Activated CD4-positive, alpha-beta T cell treated with anti-CD3 and anti-CD28 coated beads, Interleukin-2, amount 10 ng/mL, durations not matched to agents 24 days and 14 days (primary cell): ENCODE measurements around the gene RNU5D-1. TPM values are rescaled to one million over a fixed set of nuclear protein-coding genes. Genes with fewer than 3 reads are reported as not detected.

Experiments used
- DNase-seq: peaks from one replicate; pipeline ENCODE4 v3.0.0; 2022
- H3K27ac Mint-ChIP-seq: one replicate; pipeline ENCODE4 v1.8.0; 2022; ENCODE audit warnings: mild to moderate bottlenecking, mixed read lengths
- H3K27me3 Mint-ChIP-seq: one replicate; pipeline ENCODE4 v1.8.0; 2022; ENCODE audit warnings: mixed read lengths
- H3K36me3 Mint-ChIP-seq: one replicate; pipeline ENCODE4 v1.8.0; 2022; ENCODE audit warnings: low read depth, mild to moderate bottlenecking, mixed read lengths
- H3K4me1 Mint-ChIP-seq: one replicate; pipeline ENCODE4 v1.8.0; 2021; ENCODE audit warnings: mixed read lengths
- H3K4me3 Mint-ChIP-seq: one replicate; pipeline ENCODE4 v1.8.0; 2022; ENCODE audit warnings: mild to moderate bottlenecking, moderate library complexity, mixed read lengths
- H3K9me3 Mint-ChIP-seq: one replicate; pipeline ENCODE4 v1.8.0; 2021; ENCODE audit warnings: mixed read lengths
- intact Hi-C: fragments of 100-400 bp; cut with micrococcal nuclease; formaldehyde crosslinking; loops from one replicate; pipeline ENCODE4 v1.15.1; 2023
- total RNA-seq: library from RNA; stranded (reverse); gene quantifications from 2 replicates; pipeline ENCODE4 v1.2.3, GENCODE V29; 2022

RNU5D-1 gene
- total RNA-seq, 1 donor from 2014 or later: not detected

GRCh38 chr1:44721485-44722361 is 9.2 kb downstream of the RNU5D-1 start:
- H3K4me3 Mint-ChIP-seq: peak overlapping the region; percentile 75

GRCh38 chr1:44720281-44720680 is 10.7 kb downstream of the RNU5D-1 start:
- peak overlapping the region; percentile 73 for H3K27ac Mint-ChIP-seq

More at GRCh38 chr1:44721485-44722361, 9.2 kb downstream of the RNU5D-1 start:
- H3K9me3 Mint-ChIP-seq: no peaks in the 10 kb centered on the region
- peaks cover 69% of the 10 kb centered on the region for H3K4me1 Mint-ChIP-seq
- H3K27me3 Mint-ChIP-seq: no peaks in the 10 kb centered on the region
- intact Hi-C loops: loop anchor here (1.0 to 5.0 kb wide), 4 partner anchors 9 to 966 kb away; partner anchors contain the start of genes GPBP1L1 and TMEM69
- peak; percentile 94 for DNase-seq
- peaks cover 17% of the 10 kb centered on the region for H3K36me3 Mint-ChIP-seq
- H3K27ac Mint-ChIP-seq: peak overlapping the region; percentile 97

GRCh38 chr1:44719318-44719717 is 11.7 kb downstream of the RNU5D-1 start:
- H3K4me1 Mint-ChIP-seq: peaks cover 68% of the 10 kb centered on the region
- intact Hi-C loops: loop anchor here (5.0 kb wide), 1 partner anchor 293 kb away; the partner anchor contains the start of genes HECTD3 and UROD
- peak; percentile 71 for DNase-seq

More at GRCh38 chr1:44720281-44720680, 10.7 kb downstream of the RNU5D-1 start:
- DNase-seq: no peak
- Mint-ChIP-seq H3K27me3 (no peaks in the 10 kb centered on the region), H3K4me1 (peaks cover 68% of the 10 kb centered on the region), H3K9me3 (no peaks in the 10 kb centered on the region), H3K36me3 (peaks cover 11% of the 10 kb centered on the region), H3K4me3 (peak overlapping the region; percentile 75)
- intact Hi-C loops: loop anchor here (5.0 kb wide), 1 partner anchor 967 kb away; the partner anchor contains the start of genes GPBP1L1 and TMEM69

GRCh38 chr1:44718091-44718490 is 12.9 kb downstream of the RNU5D-1 start:
- Mint-ChIP-seq H3K4me1 (peaks cover 59% of the 10 kb centered on the region), H3K9me3 (no peaks in the 10 kb centered on the region), H3K27me3 (no peaks in the 10 kb centered on the region), H3K36me3 (peaks cover 2% of the 10 kb centered on the region), H3K4me3 (peak overlapping the region; percentile 20), H3K27ac (peak overlapping the region; percentile 50)
- intact Hi-C loops: loop anchor here (5.0 kb wide), 1 partner anchor 294 kb away; the partner anchor contains the start of genes HECTD3 and UROD
- no peak for DNase-seq

More at GRCh38 chr1:44719318-44719717, 11.7 kb downstream of the RNU5D-1 start:
- Mint-ChIP-seq H3K36me3 (peaks cover 6% of the 10 kb centered on the region), H3K4me3 (peak overlapping the region; percentile 36), H3K27ac (peak overlapping the region; percentile 46), H3K27me3 (no peaks in the 10 kb centered on the region), H3K9me3 (no peaks in the 10 kb centered on the region)

GRCh38 chr1:44717653-44718052 is 13.3 kb downstream of the RNU5D-1 start:
- intact Hi-C loops: loop anchor here (5.0 kb wide), 1 partner anchor 295 kb away; the partner anchor contains the start of genes HECTD3 and UROD
- H3K36me3 Mint-ChIP-seq: peaks cover 2% of the 10 kb centered on the region
- no peak for DNase-seq
- no peaks in the 10 kb centered on the region for H3K9me3 Mint-ChIP-seq
- H3K4me1 Mint-ChIP-seq: peaks cover 57% of the 10 kb centered on the region
- H3K4me3 Mint-ChIP-seq: no peak overlapping the region
- no peaks in the 10 kb centered on the region for H3K27me3 Mint-ChIP-seq
- peak overlapping the region; percentile 15 for H3K27ac Mint-ChIP-seq

- no peaks in the 10 kb centered on the region for H3K9me3 Mint-ChIP-seq
- no peak overlapping the region for H3K4me3 Mint-ChIP-seq
- intact Hi-C loops: loop anchor here (5.0 kb wide), 1 partner anchor 295 kb away; the partner anchor contains the start of genes HECTD3 and UROD
- H3K36me3 Mint-ChIP-seq: peaks cover 2% of the 10 kb centered on the region
- peak overlapping the region; percentile 3 for H3K27ac Mint-ChIP-seq
- H3K27me3 Mint-ChIP-seq: no peaks in the 10 kb centered on the region
- no peak for DNase-seq
- peaks cover 56% of the 10 kb centered on the region for H3K4me1 Mint-ChIP-seq
These were observed 13.8 kb downstream of the RNU5D-1 start for GRCh38 chr1:44717156-44717555.

- Mint-ChIP-seq H3K27ac (peak overlapping the region; percentile 52), H3K27me3 (peaks cover 11% of the 10 kb centered on the region), H3K4me3 (peak overlapping the region; percentile 59), H3K9me3 (no peaks in the 10 kb centered on the region), H3K4me1 (peaks cover 38% of the 10 kb centered on the region), H3K36me3 (no peaks in the 10 kb centered on the region)
- peak; percentile 92 for DNase-seq
- intact Hi-C loops: loop anchor here (2.0 to 5.0 kb wide), 2 partner anchors 16 to 297 kb away; partner anchors contain the start of genes HECTD3, RNU5D-1 and UROD
These were observed 15.9 kb downstream of the RNU5D-1 start for GRCh38 chr1:44714944-44715571.

GRCh38 chr1:44714532-44714931 is 16.4 kb downstream of the RNU5D-1 start:
- no peak overlapping the region for H3K4me3 Mint-ChIP-seq
- H3K27ac Mint-ChIP-seq: no peak overlapping the region
- H3K36me3 Mint-ChIP-seq: no peaks in the 10 kb centered on the region
- H3K4me1 Mint-ChIP-seq: peaks cover 36% of the 10 kb centered on the region
- H3K27me3 Mint-ChIP-seq: peaks cover 11% of the 10 kb centered on the region
- no peak for DNase-seq
- no peaks in the 10 kb centered on the region for H3K9me3 Mint-ChIP-seq
- intact Hi-C loops: loop anchor here (2.0 kb wide), 1 partner anchor 16 kb away; the partner anchor contains the start of gene RNU5D-1

GRCh38 chr1:44713321-44713781 is 17.6 kb downstream of the RNU5D-1 start:
- no peak overlapping the region for H3K4me3 Mint-ChIP-seq
- no peak overlapping the region for H3K27ac Mint-ChIP-seq
- intact Hi-C loops: no loop called here
- no peaks in the 10 kb centered on the region for H3K9me3 Mint-ChIP-seq
- DNase-seq: no peak
- H3K36me3 Mint-ChIP-seq: no peaks in the 10 kb centered on the region
- peaks cover 11% of the 10 kb centered on the region for H3K27me3 Mint-ChIP-seq
- peaks cover 36% of the 10 kb centered on the region for H3K4me1 Mint-ChIP-seq

- Mint-ChIP-seq H3K27ac (peak overlapping the region; percentile 49), H3K4me1 (peaks cover 13% of the 10 kb centered on the region), H3K36me3 (no peaks in the 10 kb centered on the region), H3K4me3 (peak overlapping the region; percentile 72), H3K27me3 (peaks cover 11% of the 10 kb centered on the region), H3K9me3 (no peaks in the 10 kb centered on the region)
- intact Hi-C loops: no loop called here
- peak; percentile 84 for DNase-seq
These were observed 22.8 kb downstream of the RNU5D-1 start for GRCh38 chr1:44707959-44708831.

GRCh38 chr1:44707112-44707881 is 23.7 kb downstream of the RNU5D-1 start:
- no peaks in the 10 kb centered on the region for H3K36me3 Mint-ChIP-seq
- peaks cover 11% of the 10 kb centered on the region for H3K27me3 Mint-ChIP-seq
- H3K9me3 Mint-ChIP-seq: no peaks in the 10 kb centered on the region
- H3K27ac Mint-ChIP-seq: no peak overlapping the region
- intact Hi-C loops: no loop called here
- H3K4me3 Mint-ChIP-seq: no peak overlapping the region
- no peak for DNase-seq
- H3K4me1 Mint-ChIP-seq: peaks cover 13% of the 10 kb centered on the region

GRCh38 chr1:44705938-44706337 is 25.0 kb downstream of the RNU5D-1 start:
- Mint-ChIP-seq H3K27ac (no peak overlapping the region), H3K27me3 (peaks cover 4% of the 10 kb centered on the region), H3K4me3 (no peak overlapping the region), H3K9me3 (no peaks in the 10 kb centered on the region), H3K36me3 (no peaks in the 10 kb centered on the region), H3K4me1 (peaks cover 13% of the 10 kb centered on the region)
- intact Hi-C loops: no loop called here
- no peak for DNase-seq
